Measurements from ENCODE around the gene CHST15.
"Not testable (repeated sequence)": the region's sequence is repeated elsewhere in the genome, so short reads cannot be mapped to it uniquely, and the experiment has no call there.

Gene CHST15

DNA sequence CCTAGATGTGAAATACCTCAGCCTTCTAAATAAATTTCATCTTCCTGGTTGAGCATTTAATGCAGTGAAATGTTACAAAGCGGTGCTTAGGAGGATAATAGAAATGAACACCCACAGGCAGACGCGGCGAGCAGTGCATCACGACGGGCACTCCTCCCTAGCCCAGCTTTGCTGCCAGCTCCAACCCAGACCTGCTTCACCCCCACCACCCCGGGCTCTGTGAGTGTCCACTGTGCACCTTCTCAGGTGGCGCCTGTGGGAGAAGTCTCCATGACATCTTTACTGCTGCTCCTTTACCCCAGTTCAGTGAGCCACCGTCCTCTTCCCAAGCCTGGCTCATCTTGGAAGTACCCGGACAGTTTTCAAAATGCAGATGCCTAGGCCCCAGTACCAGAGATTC is 5.2 kb upstream of the CHST15 start:
- no peak for DNase-seq (ENCODE audit: low spot score)

DNA sequence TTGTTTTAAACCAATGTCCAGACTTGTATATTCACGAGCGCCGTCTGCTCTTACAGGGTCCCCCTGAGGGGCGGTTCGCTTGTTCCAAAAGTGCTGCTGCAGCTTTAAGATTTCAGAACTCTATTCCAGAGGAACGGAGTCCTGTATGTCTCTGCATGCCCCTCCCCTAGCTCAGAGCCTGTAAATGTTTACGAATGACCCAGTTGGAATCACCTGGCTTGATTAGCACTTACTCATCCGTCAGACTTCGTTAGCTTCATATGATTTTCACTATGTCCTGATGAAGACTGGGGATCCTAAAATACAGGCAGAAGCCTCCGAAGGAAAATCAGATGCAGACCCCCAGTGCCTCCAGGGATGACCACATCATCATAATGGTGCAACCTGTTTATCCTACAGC is 4.5 kb upstream of the CHST15 start:
- DNase-seq (ENCODE audit: low spot score), result peak; percentile 30

DNA sequence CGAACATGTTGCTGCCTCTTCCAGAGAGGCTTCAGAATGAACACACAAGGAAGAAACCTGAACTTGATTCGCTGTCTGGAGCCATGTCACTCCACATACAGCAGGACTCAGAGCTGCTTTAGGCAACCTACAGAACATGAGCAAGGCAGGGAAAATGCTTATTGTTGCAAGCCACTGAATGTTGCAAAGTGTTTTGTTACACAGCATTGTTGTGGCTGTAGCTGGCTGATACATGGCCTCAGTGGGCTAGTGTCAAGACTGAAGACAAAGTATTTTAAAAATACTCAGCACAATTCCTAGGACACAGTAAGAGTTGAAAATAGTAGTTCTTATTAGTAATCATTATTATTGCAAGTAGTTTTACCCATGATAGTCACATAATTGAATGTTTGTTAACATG is 3.1 kb upstream of the CHST15 start:
- DNase-seq (ENCODE audit: low spot score), result no peak

DNA sequence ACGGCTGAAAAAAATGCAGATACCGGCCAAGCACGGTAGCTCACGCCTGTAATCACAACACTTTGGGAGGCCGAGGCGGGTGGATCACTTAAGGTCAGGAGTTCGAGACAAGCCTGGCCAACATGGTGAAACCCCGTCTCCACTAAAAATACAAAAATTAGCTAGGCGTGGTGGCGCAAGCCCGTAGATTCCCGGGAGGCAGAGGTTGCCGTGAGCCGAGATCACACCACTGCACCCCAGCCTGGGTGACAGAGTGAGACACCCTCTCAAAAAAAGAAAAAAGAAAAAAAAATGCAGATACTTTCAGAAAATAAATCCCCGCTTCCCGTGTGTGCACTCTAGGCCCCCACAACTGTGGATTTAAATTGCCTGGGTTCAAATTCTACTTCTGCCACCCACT is 2.4 kb upstream of the CHST15 start:
- DNase-seq (ENCODE audit: low spot score), result not testable (repeated sequence)

DNA sequence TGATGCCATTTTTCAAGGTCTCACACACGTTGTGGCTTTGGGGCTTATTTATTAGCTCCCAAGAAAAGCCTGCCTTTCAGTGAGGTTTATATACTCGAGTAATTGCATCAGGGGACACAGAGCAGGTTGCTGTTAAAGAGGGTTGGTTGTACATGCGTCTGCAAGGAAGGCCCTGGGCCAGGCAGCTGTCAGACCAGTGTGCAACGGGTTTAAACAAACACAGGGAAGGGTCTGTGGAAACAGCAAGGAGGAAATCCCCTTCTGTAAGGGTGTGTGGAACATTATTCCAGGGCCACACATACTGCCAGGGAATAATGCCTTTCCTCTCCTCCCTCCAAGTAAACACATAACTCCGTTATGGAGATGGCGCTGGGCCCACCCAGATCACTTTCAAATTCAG is 1.7 kb upstream of the CHST15 start:
- DNase-seq (ENCODE audit: low spot score), result no peak

DNA sequence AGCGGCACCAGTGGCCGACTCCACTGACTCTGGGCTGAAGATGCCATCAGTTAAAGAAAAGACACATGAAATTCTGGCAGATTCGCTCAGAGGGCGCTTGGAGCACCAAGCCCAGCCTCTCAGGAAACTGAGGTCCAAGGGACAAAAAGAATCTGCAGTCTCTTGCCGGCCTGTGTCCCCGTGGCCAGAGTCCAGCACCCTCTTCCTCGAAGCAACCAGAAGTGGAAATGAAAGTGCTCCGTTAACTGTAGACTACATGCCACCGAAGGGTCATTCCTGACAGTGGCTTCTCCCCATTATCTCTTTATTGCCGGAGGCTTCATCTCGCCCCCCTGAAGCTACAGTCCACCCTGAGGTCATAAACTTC is 1.0 kb upstream of the CHST15 start:
- no peak for DNase-seq (ENCODE audit: low spot score)

DNA sequence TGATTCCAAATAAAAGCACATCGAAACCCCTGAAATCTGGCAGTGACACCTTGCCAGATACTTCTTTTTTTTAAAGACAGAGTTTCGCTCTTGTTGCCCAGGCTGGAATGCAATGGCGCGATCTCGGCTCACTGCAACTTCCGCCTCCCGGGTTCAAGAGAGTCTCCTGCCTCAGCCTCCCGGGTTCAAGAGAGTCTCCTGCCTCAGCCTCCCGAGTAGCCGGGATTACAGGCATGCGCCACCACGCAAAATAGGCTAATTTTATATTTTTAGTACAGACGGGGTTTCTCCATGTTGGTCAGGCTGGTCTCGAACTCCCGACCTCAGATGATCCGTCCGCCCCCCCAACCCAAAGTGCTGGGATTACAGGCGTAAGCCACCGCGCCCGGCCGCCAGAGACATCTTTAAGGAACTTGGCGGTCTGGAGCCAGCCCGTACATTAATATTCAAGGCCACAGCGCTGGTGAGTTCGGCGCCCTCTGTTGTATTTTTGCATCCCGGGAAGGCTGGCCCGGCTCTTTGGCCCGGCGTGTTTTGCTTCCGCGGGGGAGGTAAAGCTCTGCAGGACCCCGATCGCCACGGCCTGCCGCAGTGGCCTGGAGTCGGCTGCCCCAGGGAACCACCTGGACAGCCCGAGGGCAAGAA is 498 bp upstream of the CHST15 start:
- DNase-seq (ENCODE audit: low spot score), result peak; percentile 43

DNA sequence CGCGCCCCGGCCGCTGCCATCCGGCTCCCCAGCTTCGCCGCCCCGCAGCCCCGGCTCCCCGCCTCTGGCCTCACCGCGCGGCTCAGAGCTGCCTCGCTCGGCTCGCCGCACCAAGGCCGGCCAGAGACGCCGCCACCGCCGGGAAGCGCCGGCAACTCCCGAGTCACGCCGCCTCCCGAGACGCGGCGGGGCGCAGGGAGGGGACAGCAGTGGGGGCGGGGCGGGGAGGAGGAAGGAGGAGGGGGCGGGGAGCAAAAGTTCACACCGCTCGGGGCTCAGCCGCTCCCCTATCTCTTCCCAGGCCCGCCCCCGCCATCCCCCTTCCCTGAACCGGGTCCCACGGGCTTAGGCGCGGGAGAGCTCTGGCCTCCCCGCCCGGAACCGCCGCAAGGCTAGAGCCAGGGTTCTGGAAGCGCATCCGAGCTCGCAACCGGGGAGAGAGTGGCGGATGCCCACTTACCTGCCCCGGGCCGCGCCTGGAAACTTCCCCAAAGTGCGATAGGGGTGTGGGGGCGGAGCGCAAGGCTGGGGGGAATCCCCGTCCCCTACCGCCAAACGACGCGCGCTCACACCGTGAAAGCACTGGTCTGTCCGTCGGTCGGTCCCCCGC is 1.0 kb downstream of the CHST15 start:
- peak; percentile 61 for DNase-seq (ENCODE audit: low spot score)

DNA sequence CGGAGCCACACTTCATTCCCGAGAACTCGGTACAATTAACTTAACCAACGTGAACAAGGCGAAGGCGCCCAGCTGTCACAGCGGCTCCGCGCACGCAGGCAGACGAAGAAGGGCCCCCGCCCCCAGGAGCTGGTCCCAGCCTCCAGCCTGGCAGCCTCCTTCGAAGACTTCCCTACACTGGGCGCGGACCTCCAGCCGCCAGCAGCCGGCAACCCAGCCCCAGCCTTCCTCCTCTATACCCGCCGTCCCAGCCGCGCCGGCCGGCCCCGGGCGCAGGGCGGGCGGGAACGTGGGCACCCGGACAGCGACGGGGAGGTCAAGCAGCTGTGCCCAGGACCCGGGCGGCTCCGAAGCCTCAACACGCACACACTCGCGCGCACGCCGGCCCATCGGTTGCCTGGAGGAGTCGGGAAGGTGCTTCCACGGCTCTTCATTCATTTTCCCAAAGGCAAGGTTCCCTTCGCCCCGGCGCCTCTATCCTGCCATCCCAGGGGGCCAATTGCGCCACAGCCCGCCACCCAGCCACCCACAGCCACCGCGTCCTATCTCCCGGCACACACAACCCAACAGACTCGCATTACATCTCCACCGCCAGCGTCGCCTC is 1.6 kb downstream of the CHST15 start:
- DNase-seq (ENCODE audit: low spot score), result peak; percentile 35

DNA sequence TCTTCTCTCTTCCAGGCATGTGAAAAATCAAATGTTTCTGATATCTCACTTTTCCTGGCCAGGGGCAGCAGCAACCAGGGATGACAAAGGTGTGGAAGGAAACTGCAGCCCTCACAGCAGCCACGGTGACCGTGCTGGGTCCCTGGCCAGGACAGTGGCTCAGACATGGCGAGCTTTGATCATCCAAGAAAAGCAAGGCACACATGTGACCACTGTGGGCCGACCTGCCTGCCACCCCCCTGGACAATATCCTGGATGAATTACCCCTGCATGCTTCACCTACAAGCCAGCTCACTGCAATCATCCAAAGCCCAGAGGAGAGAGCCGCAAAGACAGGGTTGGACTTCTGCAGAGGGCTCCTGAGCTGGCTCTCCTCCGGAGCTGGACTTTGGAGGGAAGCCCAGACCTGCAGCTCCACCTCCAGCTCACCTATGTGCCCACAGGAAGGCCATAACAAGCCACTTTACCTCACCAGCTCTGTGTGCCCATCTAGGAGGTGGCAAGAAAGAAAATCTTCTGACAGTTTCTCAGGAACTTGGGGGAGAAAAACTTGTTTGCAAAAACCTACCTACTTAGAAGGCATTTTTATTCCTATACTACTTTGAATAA is 2.7 kb downstream of the CHST15 start:
- peak; percentile 49 for DNase-seq (ENCODE audit: low spot score)

DNA sequence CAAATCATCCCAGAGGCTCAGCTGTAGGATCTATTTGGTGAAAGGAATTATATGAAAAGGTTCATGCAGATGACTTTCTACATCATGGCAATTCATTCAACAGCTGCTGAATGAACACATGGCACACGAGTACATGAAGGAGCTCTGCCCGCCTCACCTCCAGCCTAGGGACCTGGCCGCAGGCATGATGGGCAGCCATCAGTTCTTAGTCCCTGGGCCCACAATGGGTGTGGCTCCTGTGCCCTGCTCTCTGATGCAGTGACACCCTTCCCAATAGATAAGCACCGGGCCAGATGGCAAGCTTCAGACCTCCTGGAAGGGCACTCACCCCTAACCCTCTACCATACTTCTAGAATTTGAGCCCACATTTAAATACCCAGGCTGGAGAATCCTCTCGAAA is 3.5 kb downstream of the CHST15 start:
- DNase-seq (ENCODE audit: low spot score), result no peak

DNA sequence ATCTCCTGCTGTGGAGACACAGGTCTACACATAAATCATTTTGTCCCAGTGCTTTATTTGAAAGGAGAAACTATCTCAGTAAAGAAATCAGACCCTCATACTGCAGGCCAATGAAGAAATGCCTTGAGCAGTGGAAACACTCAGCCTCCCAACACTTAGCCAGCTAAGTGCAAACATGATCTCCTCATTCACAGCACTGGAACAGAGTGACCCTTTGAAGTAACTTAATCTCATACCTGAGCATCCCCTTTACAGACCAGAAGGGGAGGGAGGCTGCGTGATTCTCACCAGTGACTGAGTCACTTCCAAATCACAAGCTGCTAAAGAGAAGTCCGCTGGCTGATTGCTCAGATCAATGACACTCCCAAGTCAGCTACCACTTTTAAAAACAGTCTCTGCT is 4.5 kb downstream of the CHST15 start:
- no peak for DNase-seq (ENCODE audit: low spot score)

DNA sequence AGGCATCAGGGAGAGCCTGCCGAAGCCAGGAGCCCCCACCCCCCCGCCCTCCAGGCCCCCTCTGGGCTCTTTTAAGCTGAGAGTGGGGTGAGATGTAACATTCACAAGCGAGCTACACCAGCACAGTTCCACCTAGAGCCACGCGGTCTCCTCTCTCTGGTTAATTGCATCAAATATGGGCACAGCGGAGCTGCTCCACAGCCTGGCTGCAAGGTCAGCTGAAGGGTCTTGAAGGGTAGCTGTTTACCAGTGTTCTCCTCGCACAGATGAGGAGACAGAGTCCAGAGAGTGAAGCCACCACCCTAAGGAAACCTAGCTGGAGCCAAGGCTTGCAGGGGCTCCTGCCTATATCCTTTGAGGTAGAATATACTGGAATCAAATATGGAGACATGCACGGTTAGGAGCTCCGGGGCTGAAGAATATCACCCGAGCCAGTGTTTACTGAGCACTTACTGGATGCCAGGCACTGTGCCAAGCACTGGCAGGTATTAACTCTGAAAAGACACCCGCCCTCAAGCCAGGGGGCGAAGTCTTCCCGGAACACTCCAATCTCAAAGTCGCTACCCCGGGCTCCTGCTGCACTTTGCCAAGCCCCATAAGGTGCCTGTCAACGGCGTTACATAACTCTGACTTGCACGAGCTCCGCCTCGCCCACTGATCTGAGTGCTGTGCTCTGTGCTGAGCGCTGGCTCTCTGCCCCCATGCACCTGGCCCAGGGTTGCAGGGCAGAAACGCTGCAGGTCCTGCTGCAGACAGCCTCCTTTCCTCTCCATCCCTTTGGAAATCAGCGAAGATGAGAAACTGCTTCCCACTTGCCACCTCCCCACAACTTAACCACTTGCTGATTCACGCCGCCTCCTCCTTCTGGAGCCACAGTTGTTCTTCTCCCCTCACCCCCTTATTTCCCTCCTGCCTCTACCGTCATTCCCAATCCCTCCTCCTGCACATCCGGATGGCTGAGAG is 5.4 kb downstream of the CHST15 start:
- DNase-seq (ENCODE audit: low spot score), result peak; percentile 58

DNA sequence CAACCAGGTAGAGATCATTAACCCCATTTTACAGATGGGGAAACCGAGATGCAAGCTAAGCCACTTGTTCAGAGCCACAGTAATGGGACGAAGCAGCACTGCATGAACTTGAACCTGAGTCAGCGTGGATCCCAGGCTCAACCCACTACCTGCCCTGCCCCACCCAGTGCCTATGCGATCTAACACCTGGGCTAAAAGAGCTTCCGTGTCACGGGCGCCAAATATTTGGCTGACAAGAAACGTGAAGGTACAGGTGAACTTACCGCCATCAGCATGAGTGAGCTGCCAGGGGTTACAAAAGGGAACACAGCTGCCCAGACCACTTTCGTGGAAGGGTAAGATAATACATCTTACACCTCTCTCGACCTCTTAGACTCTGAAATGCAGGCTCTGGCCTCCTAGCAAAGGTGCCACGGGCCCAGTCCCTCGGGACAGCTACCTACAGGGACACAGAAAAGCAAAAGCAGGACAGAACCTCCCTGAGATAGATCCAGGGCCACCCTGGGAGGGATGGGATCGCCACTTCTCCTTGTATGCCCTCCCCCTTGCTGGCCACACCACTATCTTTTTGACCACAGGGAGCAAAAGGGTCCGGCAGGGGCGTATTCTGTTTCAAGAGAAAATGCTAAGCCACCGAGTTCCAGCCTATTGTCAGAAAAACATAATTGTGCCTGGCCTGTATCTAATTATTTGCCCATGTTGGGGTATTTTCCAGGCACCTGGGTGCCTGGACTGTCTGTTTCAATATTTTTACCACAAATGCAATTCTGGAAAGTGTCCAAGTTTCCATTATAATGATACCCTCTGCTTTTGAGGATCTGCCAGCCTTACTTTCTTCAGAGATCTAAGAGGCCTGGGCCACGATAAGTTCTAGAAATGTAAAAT is 6.4 kb downstream of the CHST15 start:
- no peak for DNase-seq (ENCODE audit: low spot score)

DNA sequence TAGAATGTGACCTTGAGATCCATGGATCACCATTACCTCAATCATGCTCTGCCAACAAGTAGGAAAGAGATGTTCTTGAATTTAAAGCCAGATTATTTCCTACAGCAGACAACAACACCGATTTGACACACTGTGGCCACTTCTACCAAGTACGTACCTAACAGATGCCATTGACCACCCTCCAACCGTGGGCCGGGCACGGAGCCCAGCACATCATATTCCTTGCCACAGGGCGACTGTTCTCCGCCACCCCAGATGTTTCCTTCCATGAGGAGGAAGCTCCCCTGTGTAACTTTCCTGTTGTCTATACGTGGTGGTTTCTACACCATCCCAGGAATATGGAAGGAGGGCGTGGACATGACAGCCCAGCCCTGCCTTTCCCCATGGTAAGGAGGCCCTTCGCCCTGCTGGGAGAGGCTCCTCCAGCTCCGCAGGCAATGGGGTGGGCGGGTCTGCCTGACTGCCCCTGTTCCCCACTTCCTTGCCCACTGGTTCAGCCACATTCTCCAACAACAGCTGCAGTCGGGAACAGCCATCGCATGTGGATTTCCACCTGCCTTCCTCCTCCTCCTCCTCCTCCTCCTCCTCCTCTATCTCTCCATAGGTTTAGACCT is 7.2 kb downstream of the CHST15 start:
- no peak for DNase-seq (ENCODE audit: low spot score)

DNA sequence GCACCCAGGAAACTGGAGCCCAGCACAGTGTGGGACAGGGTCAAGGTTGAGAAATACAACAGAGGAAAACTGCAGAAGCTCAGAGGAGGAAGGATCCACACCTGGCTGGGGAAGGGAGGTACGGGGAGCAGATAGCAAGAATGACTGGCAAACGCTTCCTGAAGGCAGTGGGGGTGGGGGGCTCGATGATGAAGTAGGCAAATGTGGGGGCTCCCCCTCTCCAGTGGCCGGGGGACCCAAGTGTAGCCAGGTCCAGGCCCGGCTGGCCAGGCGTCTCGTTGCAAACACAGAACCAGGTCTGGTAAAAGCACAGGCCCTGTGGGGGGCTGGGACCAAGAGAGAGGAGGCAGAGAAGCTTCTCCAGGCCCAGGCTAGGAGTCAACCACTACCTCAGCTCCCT is 7.7 kb downstream of the CHST15 start:
- no peak for DNase-seq (ENCODE audit: low spot score)

DNA sequence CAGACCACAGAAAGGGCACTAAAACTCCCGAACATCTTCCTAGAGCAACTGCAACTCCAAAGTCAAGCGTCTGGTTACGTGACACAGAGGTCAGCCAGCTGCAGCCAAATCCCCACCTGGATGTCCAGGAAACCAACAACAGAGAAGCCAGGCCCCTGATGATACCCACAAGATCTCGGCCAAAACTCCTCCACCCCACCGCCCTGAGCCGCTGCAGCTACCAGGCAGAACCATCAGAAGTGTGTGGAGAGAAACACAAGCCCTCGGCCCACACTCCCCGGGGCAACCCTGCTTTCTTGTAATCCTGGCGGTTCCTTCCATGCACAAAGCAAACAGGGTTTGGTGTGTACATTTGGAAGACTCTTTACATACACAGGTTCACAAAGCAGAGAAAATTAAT is 8.7 kb downstream of the CHST15 start:
- DNase-seq (ENCODE audit: low spot score), result no peak

DNA sequence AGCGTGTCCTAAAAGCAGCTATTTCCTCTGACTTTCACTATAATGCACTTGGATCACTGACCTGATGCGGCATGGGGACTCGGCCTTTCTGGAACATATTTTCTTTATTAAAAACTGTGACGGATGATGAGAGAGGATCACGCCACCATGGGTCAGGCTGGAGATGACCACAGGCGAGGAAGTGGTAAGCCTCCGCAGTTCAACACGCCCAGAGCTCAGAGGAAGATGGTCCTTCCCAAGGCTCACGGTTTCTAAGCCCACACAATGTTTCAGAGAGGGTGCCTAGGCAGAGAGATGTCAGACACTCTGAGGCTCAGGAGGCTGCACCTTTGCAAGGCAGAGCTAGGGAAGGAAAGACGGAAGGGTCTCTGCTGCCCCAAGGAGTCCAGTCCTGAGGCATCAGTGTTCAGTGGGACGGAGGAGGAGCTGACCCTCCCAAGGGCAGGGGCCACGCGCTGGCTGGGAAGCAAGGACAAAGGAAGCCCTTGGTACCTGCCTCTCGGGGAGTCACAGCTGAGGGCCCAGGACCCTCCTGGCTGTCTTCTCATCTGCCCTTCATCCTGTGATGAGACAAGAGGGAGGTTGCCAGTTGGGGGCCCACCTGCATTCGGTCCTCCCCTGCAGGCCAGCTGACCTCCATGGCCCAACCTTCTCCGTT is 9.5 kb downstream of the CHST15 start:
- no peak for DNase-seq (ENCODE audit: low spot score)

DNA sequence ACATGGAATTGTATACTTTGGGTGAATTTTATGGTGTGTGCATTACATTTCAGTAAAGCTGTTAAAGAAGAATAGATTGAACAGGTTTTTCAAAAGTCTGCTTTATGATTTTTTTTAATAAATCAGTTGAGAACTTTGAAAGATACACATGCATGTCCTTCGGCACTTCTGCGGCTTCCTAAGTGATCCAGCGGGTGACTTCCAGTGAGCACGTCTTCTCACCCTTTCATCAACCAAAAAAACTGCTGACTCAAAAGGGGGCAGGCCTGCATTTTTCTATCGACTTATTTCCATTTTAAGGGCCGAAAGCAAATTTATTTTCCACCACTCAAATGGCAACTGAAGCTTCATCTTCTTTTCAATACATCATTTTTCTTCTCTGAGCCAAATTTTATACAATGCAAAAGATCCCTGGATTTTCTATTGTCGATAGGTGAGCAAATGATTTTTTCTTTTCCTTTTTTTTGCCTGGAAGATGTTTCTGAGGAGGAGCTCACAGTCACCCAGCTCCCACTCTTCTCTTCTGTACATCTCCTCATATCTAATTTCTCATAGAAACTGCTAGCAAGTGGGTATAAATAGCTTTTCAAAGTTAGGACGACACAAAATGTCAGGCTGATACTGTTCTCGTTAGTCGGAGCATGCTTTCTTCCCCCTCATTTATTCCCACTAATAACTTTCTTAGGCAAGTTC is 10.2 kb downstream of the CHST15 start:
- no peak for DNase-seq (ENCODE audit: low spot score)

DNA sequence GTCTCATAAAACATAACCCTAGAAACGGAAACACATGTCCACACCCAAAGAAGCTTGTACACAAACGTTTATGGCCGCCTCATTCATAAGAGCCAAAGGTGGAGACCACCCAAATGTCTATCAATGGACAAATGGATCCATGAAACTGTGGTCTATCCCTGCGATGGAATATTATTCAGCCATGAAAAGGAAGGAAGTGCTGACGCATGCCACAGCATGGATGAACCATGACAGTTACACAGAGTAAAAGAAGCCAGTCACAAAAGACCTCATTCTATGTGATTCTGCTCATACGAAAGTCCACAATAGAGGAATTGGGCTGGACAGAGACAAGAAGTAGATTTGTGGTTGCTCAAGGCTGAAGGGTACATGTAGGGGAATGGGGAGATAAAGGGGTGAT is 10.8 kb downstream of the CHST15 start:
- DNase-seq (ENCODE audit: low spot score), result no peak

Measured in kidney tubule cell (primary cell).